Naive B cell (primary cell): Measurements from ENCODE around the gene ARAP3. TPM values are rescaled to one million over a fixed set of nuclear protein-coding genes. Genes with fewer than 3 reads are reported as not detected.
"Not testable (repeated sequence)": the region's sequence is repeated elsewhere in the genome, so short reads cannot be mapped to it uniquely, and the experiment has no call there.

ENCODE experiments used
- ATAC-seq, 2 donors: fragments of 150-1000 bp; cut with Tn5 transposase; 2 replicates each; pipeline ENCODE4 v1.10.0; 2021; ENCODE audit warnings: low read depth in 2 of 2, mild to moderate bottlenecking in 2 of 2, moderate library complexity in 2 of 2
- DNase-seq: peaks from one replicate; pipeline ENCODE4 v3.0.0; 2022
- H3K27ac Mint-ChIP-seq, 6 donors: one replicate each; pipeline ENCODE4 v1.8.0; 2020 to 2022; ENCODE audit warnings: mild to moderate bottlenecking in 6 of 6, mixed read lengths in 6 of 6, moderate library complexity in 5 of 6, inconsistent platforms in 2 of 6
- H3K27me3 Mint-ChIP-seq, 3 donors: one replicate each; pipeline ENCODE4 v1.8.0; 2021 to 2022; ENCODE audit warnings: mixed read lengths in 3 of 3, mild to moderate bottlenecking in 1 of 3
- H3K36me3 Mint-ChIP-seq, 2 donors: one replicate each; pipeline ENCODE4 v1.8.0; 2020 to 2022; ENCODE audit warnings: mixed read lengths in 2 of 2, inconsistent platforms in 1 of 2, mild to moderate bottlenecking in 1 of 2
- H3K4me1 Mint-ChIP-seq, 3 donors: one replicate each; pipeline ENCODE4 v1.8.0; 2020 to 2022; ENCODE audit warnings: mixed read lengths in 3 of 3, inconsistent platforms in 1 of 3, mild to moderate bottlenecking in 1 of 3, moderate library complexity in 1 of 3
- H3K4me3 Mint-ChIP-seq, 8 donors: one replicate each; pipeline ENCODE4 v1.8.0; 2020 to 2022; ENCODE audit warnings: mild to moderate bottlenecking in 8 of 8, mixed read lengths in 8 of 8, moderate library complexity in 8 of 8, inconsistent platforms in 2 of 8
- H3K9me3 Mint-ChIP-seq, 7 donors: one replicate each; pipeline ENCODE4 v1.8.0; 2020 to 2022; ENCODE audit warnings: mixed read lengths in 7 of 7, mild to moderate bottlenecking in 5 of 7, inconsistent platforms in 2 of 7, moderate library complexity in 1 of 7
- polyA plus RNA-seq, 6 donors: library from polyadenylated mRNA; unstranded; fragments of 300-500 nt; fragmentation: Illumina TruSeq; gene quantifications; one replicate each; pipeline ENCODE4 v1.2.3, GENCODE V29; 2021; ENCODE audit warnings: low read depth in 6 of 6

The ARAP3 gene, protein sequence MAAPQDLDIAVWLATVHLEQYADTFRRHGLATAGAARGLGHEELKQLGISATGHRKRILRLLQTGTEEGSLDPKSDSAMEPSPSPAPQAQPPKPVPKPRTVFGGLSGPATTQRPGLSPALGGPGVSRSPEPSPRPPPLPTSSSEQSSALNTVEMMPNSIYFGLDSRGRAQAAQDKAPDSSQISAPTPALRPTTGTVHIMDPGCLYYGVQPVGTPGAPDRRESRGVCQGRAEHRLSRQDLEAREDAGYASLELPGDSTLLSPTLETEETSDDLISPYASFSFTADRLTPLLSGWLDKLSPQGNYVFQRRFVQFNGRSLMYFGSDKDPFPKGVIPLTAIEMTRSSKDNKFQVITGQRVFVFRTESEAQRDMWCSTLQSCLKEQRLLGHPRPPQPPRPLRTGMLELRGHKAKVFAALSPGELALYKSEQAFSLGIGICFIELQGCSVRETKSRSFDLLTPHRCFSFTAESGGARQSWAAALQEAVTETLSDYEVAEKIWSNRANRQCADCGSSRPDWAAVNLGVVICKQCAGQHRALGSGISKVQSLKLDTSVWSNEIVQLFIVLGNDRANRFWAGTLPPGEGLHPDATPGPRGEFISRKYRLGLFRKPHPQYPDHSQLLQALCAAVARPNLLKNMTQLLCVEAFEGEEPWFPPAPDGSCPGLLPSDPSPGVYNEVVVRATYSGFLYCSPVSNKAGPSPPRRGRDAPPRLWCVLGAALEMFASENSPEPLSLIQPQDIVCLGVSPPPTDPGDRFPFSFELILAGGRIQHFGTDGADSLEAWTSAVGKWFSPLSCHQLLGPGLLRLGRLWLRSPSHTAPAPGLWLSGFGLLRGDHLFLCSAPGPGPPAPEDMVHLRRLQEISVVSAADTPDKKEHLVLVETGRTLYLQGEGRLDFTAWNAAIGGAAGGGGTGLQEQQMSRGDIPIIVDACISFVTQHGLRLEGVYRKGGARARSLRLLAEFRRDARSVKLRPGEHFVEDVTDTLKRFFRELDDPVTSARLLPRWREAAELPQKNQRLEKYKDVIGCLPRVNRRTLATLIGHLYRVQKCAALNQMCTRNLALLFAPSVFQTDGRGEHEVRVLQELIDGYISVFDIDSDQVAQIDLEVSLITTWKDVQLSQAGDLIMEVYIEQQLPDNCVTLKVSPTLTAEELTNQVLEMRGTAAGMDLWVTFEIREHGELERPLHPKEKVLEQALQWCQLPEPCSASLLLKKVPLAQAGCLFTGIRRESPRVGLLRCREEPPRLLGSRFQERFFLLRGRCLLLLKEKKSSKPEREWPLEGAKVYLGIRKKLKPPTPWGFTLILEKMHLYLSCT (N-terminal part only)
- not detected for polyA plus RNA-seq

DNA sequence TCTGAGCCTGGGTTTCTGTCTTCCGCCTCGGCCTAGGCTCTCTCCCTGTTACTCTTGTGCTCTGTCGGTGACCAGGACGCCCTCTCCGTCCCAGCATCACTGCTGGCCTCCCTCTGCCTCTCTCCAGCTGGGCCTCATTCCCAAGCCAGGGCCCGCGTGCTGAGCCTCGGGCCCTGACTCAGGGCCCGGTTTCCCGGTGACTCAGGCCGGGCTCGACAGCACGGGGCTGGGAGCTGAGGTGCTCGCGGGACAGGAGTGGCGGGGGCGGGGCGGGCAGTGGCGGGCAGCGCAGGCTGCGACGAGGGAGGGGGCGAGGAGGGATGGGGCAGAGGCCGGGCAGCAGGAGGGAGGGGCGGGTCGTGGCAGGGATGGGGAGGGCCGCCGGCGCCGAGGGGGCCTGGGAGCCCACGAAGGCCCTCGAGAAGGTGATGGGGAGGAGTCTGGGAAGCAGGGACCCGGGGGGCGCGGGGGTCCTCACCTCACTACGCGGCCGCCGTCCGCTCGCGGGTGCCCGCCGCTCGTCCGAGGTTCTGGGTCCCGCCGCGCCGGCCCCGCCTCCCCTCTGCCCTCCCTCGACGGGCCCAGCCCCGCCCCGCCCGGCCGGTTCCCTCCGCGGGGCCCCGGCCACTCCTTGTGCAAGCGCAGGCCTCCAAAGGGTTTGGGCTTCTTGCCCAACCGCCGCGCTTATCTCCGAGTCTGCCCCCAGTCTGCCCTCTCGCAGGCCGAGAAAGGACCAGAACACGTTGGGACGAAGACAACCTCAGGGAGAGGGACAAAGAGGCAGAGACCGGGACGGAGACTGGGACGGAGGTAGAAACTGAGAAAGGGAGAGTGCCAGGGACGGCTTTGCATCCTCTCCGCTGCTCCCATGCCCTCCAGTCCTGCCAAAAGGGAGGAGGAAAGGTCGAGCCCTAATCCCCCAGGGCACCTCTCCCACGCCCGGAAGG is at the start of gene ARAP3:
Gene ARAP3, minus strand, starts transcription at position 536 of the 947 bp plus-strand sequence. CDS start 1,744 bp downstream, outside the sequence.
- H3K27ac Mint-ChIP-seq = peak within 1 kb of the TSS in 4 of 6 donors; percentile 26 to 60 (median 48)
- H3K4me3 Mint-ChIP-seq = peak within 1 kb of the TSS; percentile 74 to 90 (median 78)
- no peaks in the 10 kb centered on the region for H3K36me3 Mint-ChIP-seq
- ATAC-seq (peak; percentile 58 to 66), DNase-seq (peak; percentile 32)
- peaks cover 5 to 25% (median 9%) of the 10 kb centered on the region in 3 donors for H3K27me3 Mint-ChIP-seq
- peaks cover 18 to 28% (median 27%) of the 10 kb centered on the region in 3 donors for H3K4me1 Mint-ChIP-seq
- H3K9me3 Mint-ChIP-seq = no peaks in the 10 kb centered on the region

- ATAC-seq (no peak), DNase-seq (no peak)
- Mint-ChIP-seq H3K27me3 (peaks cover 36 to 49% (median 48%) of the 10 kb centered on the region in 3 donors), H3K4me1 (peaks cover 0 to 4% (median 2%) of the 10 kb centered on the region in 3 donors), H3K4me3 (peak overlapping the region in 1 of 8 donors; percentile 69), H3K27ac (no peak overlapping the region), H3K36me3 (no peaks in the 10 kb centered on the region), H3K9me3 (peaks cover 0 to 2% (median 0%) of the 10 kb centered on the region in 7 donors)
Measured at GRCh38 chr5:141729387-141730006, 47.5 kb upstream of the ARAP3 start.

- Mint-ChIP-seq H3K27me3 (peaks cover 19 to 45% (median 34%) of the 10 kb centered on the region in 3 donors), H3K9me3 (peaks cover 0 to 4% (median 0%) of the 10 kb centered on the region in 7 donors), H3K27ac (no peak overlapping the region), H3K36me3 (no peaks in the 10 kb centered on the region), H3K4me1 (no peaks in the 10 kb centered on the region), H3K4me3 (no peak overlapping the region)
- ATAC-seq (no peak), DNase-seq (no peak)
Measured at GRCh38 chr5:141725891-141726290, 43.9 kb upstream of the ARAP3 start.

GRCh38 chr5:141725174-141725573 is 43.1 kb upstream of the ARAP3 start:
- ATAC-seq, H3K9me3 Mint-ChIP-seq, H3K27ac Mint-ChIP-seq, DNase-seq, H3K36me3 Mint-ChIP-seq, H3K4me1 Mint-ChIP-seq: not testable (repeated sequence)
- H3K4me3 Mint-ChIP-seq = peak overlapping the region in 1 of 8 donors; percentile 41
- peaks cover 19 to 38% (median 28%) of the 10 kb centered on the region in 3 donors for H3K27me3 Mint-ChIP-seq

DNA sequence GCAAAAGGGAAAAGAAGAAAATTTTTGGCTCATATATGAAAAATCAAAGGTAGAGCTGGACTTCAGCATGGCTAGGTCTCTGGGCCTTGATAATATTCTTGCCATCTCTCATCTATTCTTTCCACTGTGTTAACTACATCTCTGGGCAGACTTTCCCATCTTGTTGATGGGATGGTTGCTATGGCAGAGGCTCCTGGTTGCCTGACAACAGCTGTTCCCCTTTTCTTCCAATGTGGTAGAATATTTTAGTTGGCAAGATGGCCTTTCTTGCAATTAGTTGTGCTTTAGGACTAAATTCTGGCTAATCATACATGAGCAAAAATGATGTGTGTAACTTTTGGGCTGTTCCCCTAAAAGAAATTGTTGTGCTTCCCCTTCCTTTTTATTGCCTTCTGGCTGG is 40.2 kb upstream of the ARAP3 start:
- no peak for DNase-seq
- Mint-ChIP-seq H3K4me3 (no peak overlapping the region), H3K4me1 (no peaks in the 10 kb centered on the region), H3K36me3 (no peaks in the 10 kb centered on the region), H3K27ac (no peak overlapping the region), H3K9me3 (peaks cover 0 to 7% (median 2%) of the 10 kb centered on the region in 7 donors), H3K27me3 (peaks cover 21 to 32% (median 28%) of the 10 kb centered on the region in 3 donors)
- no peak for ATAC-seq

- peaks cover 28 to 66% (median 43%) of the 10 kb centered on the region in 3 donors for H3K27me3 Mint-ChIP-seq
- H3K4me1 Mint-ChIP-seq = no peaks in the 10 kb centered on the region
- no peak for ATAC-seq
- peaks cover 0 to 7% (median 0%) of the 10 kb centered on the region in 7 donors for H3K9me3 Mint-ChIP-seq
- H3K4me3 Mint-ChIP-seq = no peak overlapping the region
- H3K36me3 Mint-ChIP-seq = no peaks in the 10 kb centered on the region
- no peak overlapping the region for H3K27ac Mint-ChIP-seq
- DNase-seq = no peak
Measured at GRCh38 chr5:141717043-141717442, 35.0 kb upstream of the ARAP3 start.

DNA sequence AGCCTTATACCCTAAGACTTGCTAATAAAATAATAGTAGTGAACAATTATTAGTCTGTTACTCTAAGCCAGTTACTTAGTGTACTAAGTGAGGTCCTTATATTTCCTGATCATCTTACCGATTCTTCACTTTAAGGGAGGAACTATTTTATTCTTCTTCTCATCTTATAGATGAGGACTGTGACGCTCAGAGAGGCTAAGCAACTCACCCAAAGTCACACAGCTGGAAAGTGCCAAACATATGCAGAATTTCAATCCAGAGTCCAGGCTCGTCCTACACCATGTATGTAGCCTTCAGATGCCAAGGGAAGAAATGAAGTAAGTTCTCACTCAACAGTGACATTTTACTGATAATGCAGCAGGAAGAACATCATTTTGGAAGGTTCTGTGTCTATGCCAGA is 34.4 kb upstream of the ARAP3 start:
- no peak for DNase-seq
- H3K27me3 Mint-ChIP-seq = peaks cover 26 to 65% (median 38%) of the 10 kb centered on the region in 3 donors
- ATAC-seq = no peak
- H3K36me3 Mint-ChIP-seq = no peaks in the 10 kb centered on the region
- peak overlapping the region in 1 of 6 donors; percentile 51 for H3K27ac Mint-ChIP-seq
- H3K4me1 Mint-ChIP-seq = no peaks in the 10 kb centered on the region
- no peak overlapping the region for H3K4me3 Mint-ChIP-seq
- H3K9me3 Mint-ChIP-seq = peaks cover 0 to 7% (median 0%) of the 10 kb centered on the region in 7 donors

DNA sequence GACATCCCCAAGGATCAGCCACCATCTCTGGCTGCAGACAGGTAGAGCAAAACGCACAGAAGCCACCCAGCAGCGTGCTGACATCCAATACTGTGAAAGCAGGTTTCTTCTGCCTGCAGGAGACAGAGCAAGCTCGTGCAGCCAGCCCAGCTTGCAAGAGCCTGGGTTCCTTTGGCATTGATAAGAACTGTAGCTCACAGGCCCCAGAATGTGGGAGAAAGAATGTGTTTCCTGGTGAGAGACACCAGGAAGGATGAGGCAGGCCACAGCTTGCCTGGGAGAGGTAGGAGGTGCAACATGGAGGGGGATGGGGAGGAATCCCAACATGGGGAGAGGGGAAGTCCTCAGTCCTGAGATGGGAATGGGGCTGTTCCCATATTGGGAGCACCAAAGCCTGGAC is 34.0 kb upstream of the ARAP3 start:
- H3K36me3 Mint-ChIP-seq = no peaks in the 10 kb centered on the region
- ATAC-seq = no peak
- H3K9me3 Mint-ChIP-seq = peaks cover 0 to 3% (median 0%) of the 10 kb centered on the region in 7 donors
- H3K4me3 Mint-ChIP-seq = no peak overlapping the region
- no peak for DNase-seq
- peaks cover 26 to 70% (median 38%) of the 10 kb centered on the region in 3 donors for H3K27me3 Mint-ChIP-seq
- no peaks in the 10 kb centered on the region for H3K4me1 Mint-ChIP-seq
- peak overlapping the region in 1 of 6 donors; percentile 51 for H3K27ac Mint-ChIP-seq

GRCh38 chr5:141715346-141715905 is 33.4 kb upstream of the ARAP3 start:
- Mint-ChIP-seq H3K9me3 (peaks cover 0 to under 1% (median 0%) of the 10 kb centered on the region in 7 donors), H3K27me3 (peaks cover 31 to 76% (median 38%) of the 10 kb centered on the region in 3 donors), H3K27ac (no peak overlapping the region), H3K4me3 (no peak overlapping the region), H3K36me3 (no peaks in the 10 kb centered on the region), H3K4me1 (no peaks in the 10 kb centered on the region)
- DNase-seq (no peak), ATAC-seq (no peak)

DNA sequence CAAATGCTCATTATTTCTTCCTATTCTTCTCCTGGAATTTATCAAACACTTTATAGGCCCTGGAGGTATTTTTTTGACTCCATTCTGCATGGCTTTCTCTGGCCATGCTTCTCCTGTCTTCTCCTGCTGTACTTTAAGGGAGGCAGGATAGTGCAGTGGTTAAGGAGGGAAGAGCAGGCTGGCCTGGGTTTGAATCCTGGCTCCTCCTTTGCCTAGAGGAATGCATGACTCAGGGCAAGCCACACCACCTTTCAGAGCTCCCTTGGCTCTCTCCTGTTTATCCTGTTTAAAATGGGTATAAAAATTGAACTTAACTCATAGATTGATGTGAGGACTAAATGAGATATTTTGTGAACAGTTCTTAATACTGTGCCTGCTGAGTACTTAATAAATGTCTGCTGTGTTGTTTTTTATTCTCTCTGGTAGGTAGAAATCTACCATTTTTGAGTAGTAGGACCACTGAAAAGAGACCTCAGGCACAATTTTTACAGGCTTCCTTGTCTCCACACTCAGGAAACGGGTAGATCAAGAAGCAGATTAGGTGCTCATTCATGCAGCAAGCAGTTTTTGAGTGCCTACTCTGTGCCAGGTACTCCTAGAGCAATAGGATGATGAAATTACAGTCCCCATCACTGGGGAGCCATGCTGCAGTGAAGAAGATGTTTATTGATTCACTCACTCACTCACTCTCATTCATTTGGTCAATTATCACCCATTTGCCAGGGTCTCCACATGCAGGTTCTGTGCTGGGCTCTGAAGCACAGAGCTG is 32.7 kb upstream of the ARAP3 start:
- Mint-ChIP-seq H3K27me3 (peaks cover 29 to 73% (median 34%) of the 10 kb centered on the region in 3 donors), H3K4me3 (no peak overlapping the region), H3K4me1 (no peaks in the 10 kb centered on the region), H3K27ac (peak overlapping the region in 2 of 6 donors; percentile 27 to 60), H3K9me3 (no peaks in the 10 kb centered on the region), H3K36me3 (no peaks in the 10 kb centered on the region)
- DNase-seq (no peak), ATAC-seq (no peak)
